ENCODE measurements around the gene TBRG1. TPM values are rescaled to one million over a fixed set of nuclear protein-coding genes. Genes with fewer than 3 reads are reported as not detected.

TBRG1 gene
- total RNA-seq, 1 donor from 2014 or later = 54.6 TPM

- no peak for DNase-seq
- Mint-ChIP-seq H3K4me3 (no peak overlapping the region), H3K36me3 (ENCODE audit: low read depth) (no peaks in the 10 kb centered on the region), H3K27ac (no peak overlapping the region), H3K27me3 (peaks cover 8% of the 10 kb centered on the region), H3K4me1 (peaks cover 2% of the 10 kb centered on the region), H3K9me3 (no peaks in the 10 kb centered on the region)
- POLR2A ChIA-PET = interaction anchor here (0.6 kb wide), 1 partner anchor 8 kb away, joined by 3 read pairs; no protein-coding TSS in a partner anchor
- intact Hi-C loops (cut with micrococcal nuclease) = no loop called here
- no peak for TF ChIP-seq CTCF (IDR thresholded peaks at IDR 0.05)
- no peak for ATAC-seq (ENCODE audit: low read depth)
- CTCF ChIA-PET = no interaction called here
Measured at GRCh38 chr11:124605719-124606118, 16.9 kb upstream of the TBRG1 start.

DNA sequence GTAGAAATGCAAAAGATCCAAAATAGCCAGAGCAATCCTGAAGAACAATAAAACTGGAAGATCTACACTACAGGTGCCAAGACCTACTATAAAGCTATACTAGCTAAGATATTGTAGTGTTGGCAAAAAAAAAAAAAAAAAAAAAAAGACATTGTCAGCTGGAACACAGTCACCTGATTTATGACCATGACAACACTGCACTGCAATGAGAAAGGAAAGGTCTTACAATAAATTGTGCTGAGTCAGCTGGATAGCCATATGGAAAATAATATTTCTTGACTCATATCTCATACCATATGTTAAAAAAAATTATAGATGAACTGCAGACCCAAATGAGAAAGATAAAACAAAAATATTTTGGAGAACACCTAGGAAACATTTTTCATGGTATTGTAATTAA lies 14.5 kb upstream of the TBRG1 start:
- ATAC-seq (ENCODE audit: low read depth) = no peak
- ChIA-PET POLR2A (no interaction called here), CTCF (no interaction called here)
- Mint-ChIP-seq H3K4me1 (peaks cover 2% of the 10 kb centered on the region), H3K27ac (no peak overlapping the region), H3K4me3 (no peak overlapping the region), H3K36me3 (ENCODE audit: low read depth) (no peaks in the 10 kb centered on the region), H3K9me3 (no peaks in the 10 kb centered on the region), H3K27me3 (no peaks in the 10 kb centered on the region)
- no peak for DNase-seq
- intact Hi-C loops (cut with micrococcal nuclease) = no loop called here
- no peak for TF ChIP-seq CTCF (IDR thresholded peaks at IDR 0.05)

DNA sequence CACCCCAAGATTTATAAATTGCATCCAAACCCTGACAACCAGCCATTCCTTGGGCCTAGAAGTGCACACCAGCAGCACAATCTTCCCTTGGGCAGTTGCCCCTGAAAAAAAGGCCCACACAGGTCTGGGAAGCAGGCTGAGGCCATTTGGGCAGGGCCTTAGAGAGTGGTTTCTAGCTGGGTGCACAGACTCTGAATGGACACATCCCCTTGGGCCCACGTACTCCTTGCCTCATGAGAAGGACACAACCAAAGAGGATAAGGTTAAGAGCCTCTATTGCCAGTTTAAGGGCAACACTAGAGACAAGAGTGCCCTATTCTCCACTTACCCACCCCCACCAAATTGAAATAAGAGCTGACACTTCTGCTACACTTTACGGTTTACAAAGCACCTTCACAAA lies 12.4 kb upstream of the TBRG1 start:
- H3K9me3 Mint-ChIP-seq = no peaks in the 10 kb centered on the region
- ChIA-PET CTCF (interaction anchor here (0.8 kb wide), 1 partner anchor 539 kb away, joined by 3 read pairs; no protein-coding TSS in a partner anchor), POLR2A (no interaction called here)

GRCh38 chr11:124611064-124611463 lies 11.6 kb upstream of the TBRG1 start, which contains the start of gene PANX3:
Gene PANX3, plus strand, starts transcription at chr11:124611428. Its CDS starts 129 bp downstream, at chr11:124611557.
- TF ChIP-seq CTCF (IDR thresholded peaks at IDR 0.05) = no peak
- H3K9me3 Mint-ChIP-seq = no peaks in the 10 kb centered on the region
- POLR2A ChIA-PET = interaction anchor here (1.0 kb wide), 1 partner anchor 12 kb away, joined by 3 read pairs; no protein-coding TSS in a partner anchor
- H3K4me1 Mint-ChIP-seq = no peaks in the 10 kb centered on the region
- ATAC-seq (ENCODE audit: low read depth) = no peak
- H3K27ac Mint-ChIP-seq = no peak within 1 kb of the TSS
- DNase-seq = no peak
- H3K27me3 Mint-ChIP-seq = peaks cover 12% of the 10 kb centered on the region
- CTCF ChIA-PET = no interaction called here
- no peaks in the 10 kb centered on the region for H3K36me3 Mint-ChIP-seq (ENCODE audit: low read depth)
- intact Hi-C loops (cut with micrococcal nuclease) = no loop called here
- no peak within 1 kb of the TSS for H3K4me3 Mint-ChIP-seq

More for the DNA sequence above, 12.4 kb upstream of the TBRG1 start:
- intact Hi-C loops (cut with micrococcal nuclease) = no loop called here
- Mint-ChIP-seq H3K36me3 (ENCODE audit: low read depth) (no peaks in the 10 kb centered on the region), H3K4me1 (peaks cover 2% of the 10 kb centered on the region), H3K27me3 (peaks cover 9% of the 10 kb centered on the region), H3K4me3 (no peak overlapping the region), H3K27ac (no peak overlapping the region)
- TF ChIP-seq CTCF (IDR thresholded peaks at IDR 0.05) = no peak
- no peak for ATAC-seq (ENCODE audit: low read depth)
- DNase-seq = no peak

DNA sequence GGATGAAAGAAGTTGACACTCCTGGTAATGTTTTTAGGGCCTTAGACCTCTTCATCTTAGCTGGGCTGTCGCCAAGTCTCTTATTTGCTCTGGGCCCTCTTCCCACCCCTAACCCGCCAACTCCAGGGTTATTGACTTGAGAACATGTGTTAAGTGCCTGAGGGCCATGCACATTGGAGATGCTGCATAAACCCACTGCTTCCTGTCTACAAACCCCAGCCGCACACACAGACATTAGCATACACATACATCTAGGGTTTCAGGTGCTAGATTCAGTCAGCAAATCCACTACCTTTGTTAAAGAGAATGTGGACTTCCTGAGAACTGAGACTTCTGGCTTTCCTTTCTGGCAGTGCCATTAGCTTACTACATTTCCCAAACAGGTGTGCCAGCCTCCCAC lies 10.6 kb upstream of the TBRG1 start:
- no peaks in the 10 kb centered on the region for H3K4me1 Mint-ChIP-seq
- H3K36me3 Mint-ChIP-seq (ENCODE audit: low read depth) = no peaks in the 10 kb centered on the region
- TF ChIP-seq CTCF (IDR thresholded peaks at IDR 0.05) = no peak
- H3K27ac Mint-ChIP-seq = no peak overlapping the region
- no peak for ATAC-seq (ENCODE audit: low read depth)
- DNase-seq = no peak
- H3K4me3 Mint-ChIP-seq = no peak overlapping the region
- intact Hi-C loops (cut with micrococcal nuclease) = no loop called here
- ChIA-PET CTCF (no interaction called here), POLR2A (interaction anchor here (0.7 to 1.0 kb wide), 2 partner anchors 11 to 527 kb away, joined by 3 to 5 read pairs; no protein-coding TSS in a partner anchor)
- peaks cover 18% of the 10 kb centered on the region for H3K27me3 Mint-ChIP-seq
- no peaks in the 10 kb centered on the region for H3K9me3 Mint-ChIP-seq
